ENCODE results near the gene SYNPO2. TPM values are rescaled to one million over a fixed set of nuclear protein-coding genes. Genes with fewer than 3 reads are reported as not detected.

The SYNPO2 gene
- total and polyA plus RNA-seq, 10 of the 15 experiments (the other 5 are each of a cell fraction or from before 2014, with no cell fraction given) = 0.04 to 0.34 (median 0.28) TPM

GRCh38 chr4:118955515-118955914 is 66.9 kb downstream of the SYNPO2 start:
- no peak for DNase-seq (ENCODE audit: low read depth, low spot score)
- no TSS peak for BruUV-seq (replicated peaks)
- RAD21 ChIA-PET (ENCODE audit: unreplicated experiment) = no interaction called here

More at GRCh38 chr4:118955515-118955914, 66.9 kb downstream of the SYNPO2 start:
- Histone ChIP-seq H4K20me1 (ENCODE audit: control insufficient read depth, insufficient read depth) (no peaks in the 10 kb centered on the region), H3K79me2 (ENCODE audit: control insufficient read depth, insufficient read depth, low read length) (no peaks in the 10 kb centered on the region), H3K9me3 (replicated peaks; ENCODE audit: control insufficient read depth, insufficient read depth, low read length) (no peaks in the 10 kb centered on the region), H3K27ac (ENCODE audit: control insufficient read depth, insufficient read depth) (no peak overlapping the region), H2AFZ (ENCODE audit: control insufficient read depth, low read depth, low read length) (no peak overlapping the region), H3K4me3 (no peak overlapping the region), H3K4me1 (ENCODE audit: control insufficient read depth, insufficient read depth, low read length) (no peaks in the 10 kb centered on the region), H3K36me3 (ENCODE audit: control insufficient read depth in 2 of 2, insufficient read depth in 2 of 2, low read length in 1 of 2) (no peaks in the 10 kb centered on the region), H3K4me2 (ENCODE audit: control insufficient read depth, insufficient read depth) (no peak overlapping the region), H3K9ac (ENCODE audit: control insufficient read depth, insufficient read depth, low read length) (no peak overlapping the region), H3K27me3 (replicated peaks in 1 of 2; ENCODE audit: control insufficient read depth in 2 of 2, insufficient read depth in 2 of 2, low read length in 1 of 2) (no peaks in the 10 kb centered on the region)
- in situ Hi-C loops (cut with MboI) (no loop called here), intact Hi-C loops (cut with micrococcal nuclease; ENCODE audit: unreplicated experiment) (no loop called here)
- TF ChIP-seq HCFC1 (IDR thresholded peaks at IDR 0.05; ENCODE audit: low read length) (no peak), RAD51 (IDR thresholded peaks at IDR 0.05) (no peak), LARP7 (IDR thresholded peaks at IDR 0.05) (no peak), IKZF2 (IDR thresholded peaks at IDR 0.05) (no peak), MTA3 (IDR thresholded peaks at IDR 0.05; ENCODE audit: borderline replicate concordance, low read length) (no peak), ZSCAN29 (IDR thresholded peaks at IDR 0.05) (no peak), CEBPB (IDR thresholded peaks at IDR 0.05; ENCODE audit: borderline replicate concordance in 1 of 2, low read depth in 2 of 2, low read length in 2 of 2) (no peak), EGR1 (IDR thresholded peaks at IDR 0.05; ENCODE audit: borderline replicate concordance in 1 of 2, low read depth in 2 of 2, low read length in 2 of 2) (no peak), POLR2A (IDR thresholded peaks at IDR 0.05; ENCODE audit: low read depth, low read length) (no peak)
- TF ChIP-seq, protein P1, sequence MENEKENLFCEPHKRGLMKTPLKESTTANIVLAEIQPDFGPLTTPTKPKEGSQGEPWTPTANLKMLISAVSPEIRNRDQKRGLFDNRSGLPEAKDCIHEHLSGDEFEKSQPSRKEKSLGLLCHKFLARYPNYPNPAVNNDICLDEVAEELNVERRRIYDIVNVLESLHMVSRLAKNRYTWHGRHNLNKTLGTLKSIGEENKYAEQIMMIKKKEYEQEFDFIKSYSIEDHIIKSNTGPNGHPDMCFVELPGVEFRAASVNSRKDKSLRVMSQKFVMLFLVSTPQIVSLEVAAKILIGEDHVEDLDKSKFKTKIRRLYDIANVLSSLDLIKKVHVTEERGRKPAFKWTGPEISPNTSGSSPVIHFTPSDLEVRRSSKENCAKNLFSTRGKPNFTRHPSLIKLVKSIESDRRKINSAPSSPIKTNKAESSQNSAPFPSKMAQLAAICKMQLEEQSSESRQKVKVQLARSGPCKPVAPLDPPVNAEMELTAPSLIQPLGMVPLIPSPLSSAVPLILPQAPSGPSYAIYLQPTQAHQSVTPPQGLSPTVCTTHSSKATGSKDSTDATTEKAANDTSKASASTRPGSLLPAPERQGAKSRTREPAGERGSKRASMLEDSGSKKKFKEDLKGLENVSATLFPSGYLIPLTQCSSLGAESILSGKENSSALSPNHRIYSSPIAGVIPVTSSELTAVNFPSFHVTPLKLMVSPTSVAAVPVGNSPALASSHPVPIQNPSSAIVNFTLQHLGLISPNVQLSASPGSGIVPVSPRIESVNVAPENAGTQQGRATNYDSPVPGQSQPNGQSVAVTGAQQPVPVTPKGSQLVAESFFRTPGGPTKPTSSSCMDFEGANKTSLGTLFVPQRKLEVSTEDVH (IDR thresholded peaks at IDR 0.05; ENCODE audit: low read depth, partially characterized antibody) = no peak
- POLR2A ChIA-PET = interaction anchor here (0.7 kb wide), 1 partner anchor 57 kb away, joined by 3 read pairs; no protein-coding TSS in a partner anchor
- no peak for ATAC-seq
- 57% methylated on average over 3 of the region's 3 CpGs for WGBS (ENCODE audit: insufficient coverage, insufficient replicate concordance, low lambda C conversion rate, missing lambda C conversion rate)
- SMC1A ChIA-PET (ENCODE audit: uncharacterized antibody, unreplicated experiment) = no interaction called here
- CTCF ChIA-PET = no interaction called here
- FAIRE-seq = no peak

Measured in GM12878 (cell line).